ENCODE measurements around the gene NATD1. TPM values are rescaled to one million over a fixed set of nuclear protein-coding genes. Genes with fewer than 3 reads are reported as not detected.

Gene NATD1
- total and polyA plus RNA-seq, 9 of the 15 experiments (the other 6 are each of a cell fraction or from before 2014, with no cell fraction given) = 0.24 to 5.4 (median 1.6) TPM

GRCh38 chr17:21214015-21214776, 39.0 kb downstream of the NATD1 start, which contains the start of gene TMEM11 (continued):
- TF ChIP-seq ZBTB40 (IDR thresholded peaks at IDR 0.05) (peak; percentile 81), ZBTB40 (CRISPR knock-in tag; IDR thresholded peaks at IDR 0.05) (no peak), NRF1 (conservative IDR thresholded peaks at IDR 0.05 in 1 of 2, IDR thresholded peaks at IDR 0.05 in 1 of 2) (peak; percentile 74 to 79), ZBTB7A (IDR thresholded peaks at IDR 0.05; ENCODE audit: borderline replicate concordance, control insufficient read depth, low read depth, low read length) (peak; percentile 59; the same call in 1 of the 2 replicates)

Measured in K562 (cell line).